Measurements from ENCODE around the gene CNDP1.

Gene CNDP1

DNA sequence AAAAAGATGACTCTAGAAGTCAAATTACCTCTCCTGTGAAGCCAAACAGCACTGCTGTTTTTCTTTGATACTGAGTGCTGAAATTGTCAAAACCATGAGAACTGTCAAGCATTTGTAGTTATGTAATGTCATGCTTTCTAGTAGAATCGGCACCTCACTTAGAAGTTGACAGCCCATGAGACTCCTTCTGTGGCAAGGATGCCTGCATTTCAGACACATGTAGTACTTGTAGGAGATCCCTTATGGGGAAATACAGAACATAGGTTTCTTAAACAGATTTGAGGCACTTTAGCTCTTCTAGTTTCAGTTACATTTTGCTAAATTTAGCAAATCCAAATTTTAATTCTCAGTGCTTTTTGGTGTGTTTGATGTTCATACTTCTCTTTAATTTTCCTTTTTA is 79.1 kb downstream of the CNDP1 start:
- H3K36me3 ChIP-seq, result no peaks in the 10 kb centered on the region
- no peak for DNase-seq
- no peak overlapping the region for H3K4me3 ChIP-seq
- no peaks in the 10 kb centered on the region for H3K4me1 ChIP-seq
- H3K27me3 ChIP-seq, result no peaks in the 10 kb centered on the region
- no peak for TF ChIP-seq CTCF (IDR thresholded peaks at IDR 0.05)
- intact Hi-C loops (cut with DNase I; ENCODE audit: low total_unique reads), result no loop called here
- H3K9me3 ChIP-seq, result peaks cover 0 to 8% (median 0%) of the 10 kb centered on the region in 3 donors
- no peak overlapping the region for H3K27ac ChIP-seq

DNA sequence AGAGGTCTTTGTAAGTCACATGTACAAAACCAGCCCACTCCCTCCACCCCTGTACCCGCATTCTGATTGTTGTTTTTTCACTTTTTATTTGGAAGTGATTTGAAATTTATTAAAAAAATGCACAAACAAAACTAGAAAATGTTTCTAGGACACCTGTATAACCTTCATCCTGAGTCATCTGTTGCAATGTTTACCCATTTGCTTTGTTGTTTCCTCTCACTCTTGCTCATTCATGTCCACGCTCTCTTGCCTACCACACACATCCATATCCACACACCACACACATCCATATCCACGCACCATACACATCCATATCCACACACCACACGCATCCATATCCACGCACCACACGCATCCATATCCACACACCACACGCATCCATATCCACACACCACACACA is 82.2 kb downstream of the CNDP1 start:
- Histone ChIP-seq H3K4me1 (no peaks in the 10 kb centered on the region), H3K4me3 (no peak overlapping the region)

DNA sequence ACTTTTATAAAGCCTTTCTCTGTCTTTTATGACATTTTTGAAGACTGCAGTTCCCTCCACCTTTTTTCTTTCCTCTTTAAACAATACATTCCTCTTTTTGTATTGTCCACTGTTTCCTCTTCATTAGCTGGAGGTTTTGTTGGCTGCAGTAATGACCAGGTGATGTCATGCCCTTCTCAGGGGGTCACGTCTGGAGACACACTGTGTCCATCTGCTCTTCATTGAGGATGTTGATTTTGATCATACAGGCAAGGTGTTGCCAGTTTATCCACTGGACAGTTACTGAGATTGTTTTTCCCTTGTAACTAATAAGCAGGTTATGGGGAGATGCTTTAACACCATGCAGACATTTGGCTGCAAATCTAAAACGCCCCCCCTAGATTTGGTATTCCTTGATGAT is 83.2 kb downstream of the CNDP1 start:
- no peak overlapping the region for H3K27ac ChIP-seq
- intact Hi-C loops (cut with DNase I; ENCODE audit: low total_unique reads), result no loop called here
- no peaks in the 10 kb centered on the region for H3K4me1 ChIP-seq
- no peak for DNase-seq
- H3K36me3 ChIP-seq, result no peaks in the 10 kb centered on the region
- H3K9me3 ChIP-seq, result peaks cover 0 to 8% (median 0%) of the 10 kb centered on the region in 3 donors
- TF ChIP-seq CTCF (IDR thresholded peaks at IDR 0.05), result no peak
- no peaks in the 10 kb centered on the region for H3K27me3 ChIP-seq
- no peak overlapping the region for H3K4me3 ChIP-seq

More for the DNA sequence above, 82.2 kb downstream of the CNDP1 start:
- no peak for TF ChIP-seq CTCF (IDR thresholded peaks at IDR 0.05)
- Histone ChIP-seq H3K27ac (no peak overlapping the region), H3K9me3 (peaks cover 0 to 8% (median 0%) of the 10 kb centered on the region in 3 donors), H3K27me3 (no peaks in the 10 kb centered on the region), H3K36me3 (no peaks in the 10 kb centered on the region)
- intact Hi-C loops (cut with DNase I; ENCODE audit: low total_unique reads), result no loop called here
- no peak for DNase-seq

- Histone ChIP-seq H3K4me1 (no peaks in the 10 kb centered on the region), H3K36me3 (no peaks in the 10 kb centered on the region), H3K9me3 (no peaks in the 10 kb centered on the region), H3K27me3 (no peaks in the 10 kb centered on the region), H3K4me3 (no peak overlapping the region), H3K27ac (no peak overlapping the region)
- TF ChIP-seq CTCF (IDR thresholded peaks at IDR 0.05), result no peak
- intact Hi-C loops (cut with DNase I; ENCODE audit: low total_unique reads), result no loop called here
- DNase-seq, result no peak
Measured at GRCh38 chr18:74622072-74622471, 87.8 kb downstream of the CNDP1 start.

GRCh38 chr18:74623047-74623816 is 88.9 kb downstream of the CNDP1 start:
- intact Hi-C loops (cut with DNase I; ENCODE audit: low total_unique reads), result no loop called here
- H3K27ac ChIP-seq, result no peak overlapping the region
- no peak overlapping the region for H3K4me3 ChIP-seq
- DNase-seq, result no peak
- peak in 1 of 2 experiments; percentile 23 for TF ChIP-seq CTCF (IDR thresholded peaks at IDR 0.05)
- no peaks in the 10 kb centered on the region for H3K27me3 ChIP-seq
- H3K9me3 ChIP-seq, result no peaks in the 10 kb centered on the region
- H3K4me1 ChIP-seq, result no peaks in the 10 kb centered on the region
- no peaks in the 10 kb centered on the region for H3K36me3 ChIP-seq

Data from tibial artery (tissue), 4 donors.